Measurements from ENCODE around the gene SP7.
"Not testable (repeated sequence)": the region's sequence is repeated elsewhere in the genome, so short reads cannot be mapped to it uniquely, and the experiment has no call there.

The SP7 gene

GRCh38 chr12:53313996-53314395, 22.2 kb downstream of the SP7 start:
- DNase-seq: peak; percentile 23 to 35

- no peak for DNase-seq
Observed at GRCh38 chr12:53308276-53308675, 27.9 kb downstream of the SP7 start.

GRCh38 chr12:53306826-53307225, 29.3 kb downstream of the SP7 start:
- no peak for DNase-seq

- no peak for DNase-seq
Observed at GRCh38 chr12:53302903-53303302, 33.3 kb downstream of the SP7 start.

- no peak for DNase-seq
Observed at GRCh38 chr12:53300187-53300586, 36.0 kb downstream of the SP7 start.

- peak; percentile 90 to 94 for DNase-seq
Observed at GRCh38 chr12:53299454-53300180, 36.5 kb downstream of the SP7 start, which contains the start of gene MYG1. TSS of gene MYG1 (plus strand) at chr12:53299695. CDS start at chr12:53299738, 43 bp downstream.

GRCh38 chr12:53299101-53299453, 37.1 kb downstream of the SP7 start:
- DNase-seq: peak; percentile 55 to 57

GRCh38 chr12:53298164-53298563, 38.0 kb downstream of the SP7 start:
- DNase-seq: peak in 1 of 2 experiments; percentile 28

GRCh38 chr12:53297106-53297505, 39.0 kb downstream of the SP7 start:
- DNase-seq: not testable (repeated sequence)

GRCh38 chr12:53295891-53296219, 40.3 kb downstream of the SP7 start:
- no peak for DNase-seq

- DNase-seq: peak; percentile 88
Observed at GRCh38 chr12:53295070-53295890, 40.9 kb downstream of the SP7 start, which contains the start of gene PFDN5. TSS of gene PFDN5 (plus strand) at chr12:53295542. CDS start at chr12:53295568, 26 bp downstream.

- DNase-seq: no peak
Observed at GRCh38 chr12:53292426-53292825, 43.7 kb downstream of the SP7 start.

- DNase-seq: no peak
Observed at GRCh38 chr12:53290661-53291060, 45.5 kb downstream of the SP7 start.

GRCh38 chr12:53289891-53290290, 46.3 kb downstream of the SP7 start:
- DNase-seq: no peak

GRCh38 chr12:53288322-53288721, 47.8 kb downstream of the SP7 start:
- no peak for DNase-seq

GRCh38 chr12:53287741-53288216, 48.4 kb downstream of the SP7 start:
- peak; percentile 68 for DNase-seq

- DNase-seq: no peak
Observed at GRCh38 chr12:53286448-53286847, 49.7 kb downstream of the SP7 start.

GRCh38 chr12:53279888-53280498, 56.2 kb downstream of the SP7 start:
- no peak for DNase-seq

- DNase-seq: no peak
Observed at GRCh38 chr12:53279283-53279869, 56.8 kb downstream of the SP7 start.

- no peak for DNase-seq
Observed at GRCh38 chr12:53277981-53278380, 58.2 kb downstream of the SP7 start.

All from Kasumi-1 (cell line).